Activated CD8-positive, alpha-beta T cell treated with anti-CD3 and anti-CD28 coated beads, Interleukin-2, amount 10 ng/mL, durations not matched to agents 7 days and 5 days (primary cell): ENCODE results near the gene ANKRD23. TPM values are rescaled to one million over a fixed set of nuclear protein-coding genes. Genes with fewer than 3 reads are reported as not detected.
"Not testable (repeated sequence)": the region's sequence is repeated elsewhere in the genome, so short reads cannot be mapped to it uniquely, and the experiment has no call there.

Experiments used
- ATAC-seq: fragments of 150-1000 bp; cut with Tn5 transposase; one replicate; pipeline ENCODE4 v1.10.0; 2021; ENCODE audit warnings: moderate library complexity
- CTCF ChIA-PET: fragments of 350-600 bp; sonication (Branson Sonifier 250); formaldehyde crosslinking; loops from one replicate; lab custom pipeline; 2021; ENCODE audit warnings: antibody characterized with exemption; lab: Charles Lee
- POLR2A ChIA-PET: fragments of 350-600 bp; sonication (Branson Sonifier 250); formaldehyde crosslinking; loops from one replicate; lab custom pipeline; 2021; ENCODE audit warnings: antibody characterized with exemption; lab: Charles Lee
- DNase-seq: peaks from one replicate; pipeline ENCODE4 v3.0.0-alpha.2; 2020
- H3K27ac Mint-ChIP-seq: one replicate; pipeline ENCODE4 v1.8.0; 2021; ENCODE audit warnings: mild to moderate bottlenecking, mixed read lengths
- H3K27me3 Mint-ChIP-seq: one replicate; pipeline ENCODE4 v1.8.0; 2021; ENCODE audit warnings: low read depth, mixed read lengths
- H3K36me3 Mint-ChIP-seq: one replicate; pipeline ENCODE4 v1.8.0; 2021; ENCODE audit warnings: low read depth, mixed read lengths
- H3K4me1 Mint-ChIP-seq: one replicate; pipeline ENCODE4 v1.8.0; 2021; ENCODE audit warnings: low read depth, mixed read lengths
- H3K4me3 Mint-ChIP-seq: one replicate; pipeline ENCODE4 v1.8.0; 2021; ENCODE audit warnings: mild to moderate bottlenecking, mixed read lengths
- H3K9me3 Mint-ChIP-seq: one replicate; pipeline ENCODE4 v1.8.0; 2022; ENCODE audit warnings: mixed read lengths; ENCODE audit not compliant: insufficient read depth
- total RNA-seq, 2 experiments: library from RNA; stranded (reverse); gene quantifications; one replicate each; pipeline ENCODE4 v1.2.3, GENCODE V29; 2021

Gene ANKRD23
- 10 to 100 TPM; 12.6 to 17.2 TPM for total RNA-seq

GRCh38 chr2:96843538-96844268 is at the start of gene ANKRD23:
ANKRD23 (minus strand) TSS chr2:96844021; CDS start chr2:96843992, 29 bp downstream.
- Mint-ChIP-seq H3K4me1 (peaks cover 31% of the 10 kb centered on the region), H3K27ac (peak within 1 kb of the TSS; percentile 47), H3K4me3 (no peak within 1 kb of the TSS), H3K36me3 (peaks cover 46% of the 10 kb centered on the region), H3K9me3 (no peaks in the 10 kb centered on the region), H3K27me3 (no peaks in the 10 kb centered on the region)
- CTCF ChIA-PET: interaction anchor here (1.8 kb wide), 1 partner anchor 14 kb away, joined by 11 read pairs; the partner anchor contains the start of gene ANKRD39
- POLR2A ChIA-PET: no interaction called here
- ATAC-seq (no peak), DNase-seq (no peak)

- Mint-ChIP-seq H3K4me1 (peaks cover 29% of the 10 kb centered on the region), H3K27me3 (no peaks in the 10 kb centered on the region), H3K4me3 (no peak overlapping the region), H3K36me3 (no peaks in the 10 kb centered on the region), H3K27ac (peak overlapping the region; percentile 25), H3K9me3 (no peaks in the 10 kb centered on the region)
- ATAC-seq (peak; percentile 66), DNase-seq (peak; percentile 46)
- CTCF ChIA-PET: interaction anchor here (1.5 to 2.1 kb wide), 2 partner anchors 34 to 59 kb away, joined by 7 to 9 read pairs; partner anchors contain the start of gene ANKRD39
- POLR2A ChIA-PET: interaction anchor here (0.7 to 1.1 kb wide), 2 partner anchors 10 to 15 kb away, joined by 3 to 4 read pairs; no protein-coding TSS in a partner anchor
Measured at GRCh38 chr2:96891591-96892333, 47.9 kb upstream of the ANKRD23 start.

- ChIA-PET CTCF (interaction anchor here (0.8 to 2.1 kb wide), 3 partner anchors 22 to 60 kb away, joined by 3 to 9 read pairs (median 7); partner anchors contain the start of gene ANKRD39), POLR2A (interaction anchor here (0.7 to 1.1 kb wide), 3 partner anchors 11 to 23 kb away, joined by 3 to 4 read pairs (median 3); no protein-coding TSS in a partner anchor)
- Mint-ChIP-seq H3K27ac (peak overlapping the region; percentile 25), H3K4me1 (peaks cover 22% of the 10 kb centered on the region), H3K36me3 (no peaks in the 10 kb centered on the region), H3K9me3 (no peaks in the 10 kb centered on the region), H3K27me3 (no peaks in the 10 kb centered on the region), H3K4me3 (no peak overlapping the region)
- no peak for ATAC-seq
- no peak for DNase-seq
Measured at GRCh38 chr2:96890726-96891385, 47.0 kb upstream of the ANKRD23 start.

- H3K9me3 Mint-ChIP-seq: no peaks in the 10 kb centered on the region
- ChIA-PET POLR2A (interaction anchor here (0.9 to 1.1 kb wide), 2 partner anchors 11 to 24 kb away, joined by 3 to 4 read pairs; no protein-coding TSS in a partner anchor), CTCF (interaction anchor here (0.8 to 2.1 kb wide), 2 partner anchors 22 to 61 kb away, joined by 3 to 9 read pairs; no protein-coding TSS in a partner anchor)
Measured at GRCh38 chr2:96890252-96890651, 46.4 kb upstream of the ANKRD23 start.

GRCh38 chr2:96889502-96889901 is 45.7 kb upstream of the ANKRD23 start:
- H3K4me3 Mint-ChIP-seq, POLR2A ChIA-PET, H3K9me3 Mint-ChIP-seq, DNase-seq, H3K27ac Mint-ChIP-seq, H3K36me3 Mint-ChIP-seq, ATAC-seq, H3K27me3 Mint-ChIP-seq: not testable (repeated sequence)
- CTCF ChIA-PET: interaction anchor here (2.9 kb wide), 1 partner anchor 32 kb away, joined by 12 read pairs; the partner anchor contains the start of gene ANKRD39
- peaks cover 20% of the 10 kb centered on the region for H3K4me1 Mint-ChIP-seq

More at GRCh38 chr2:96890252-96890651, 46.4 kb upstream of the ANKRD23 start:
- H3K4me1 Mint-ChIP-seq: peaks cover 20% of the 10 kb centered on the region
- no peaks in the 10 kb centered on the region for H3K36me3 Mint-ChIP-seq
- no peak overlapping the region for H3K27ac Mint-ChIP-seq
- no peaks in the 10 kb centered on the region for H3K27me3 Mint-ChIP-seq
- ATAC-seq (no peak), DNase-seq (no peak)
- H3K4me3 Mint-ChIP-seq: no peak overlapping the region

- H3K27me3 Mint-ChIP-seq: no peaks in the 10 kb centered on the region
- H3K4me3 Mint-ChIP-seq: no peak overlapping the region
- DNase-seq: no peak
- no peak for ATAC-seq
- H3K27ac Mint-ChIP-seq: no peak overlapping the region
- no peaks in the 10 kb centered on the region for H3K36me3 Mint-ChIP-seq
- peaks cover 20% of the 10 kb centered on the region for H3K4me1 Mint-ChIP-seq
- H3K9me3 Mint-ChIP-seq: no peaks in the 10 kb centered on the region
- CTCF ChIA-PET: interaction anchor here (2.9 kb wide), 1 partner anchor 31 kb away, joined by 12 read pairs; the partner anchor contains the start of gene ANKRD39
- POLR2A ChIA-PET: interaction anchor here (0.5 to 1.5 kb wide), 2 partner anchors 8 kb away, joined by 3 to 5 read pairs; no protein-coding TSS in a partner anchor
Measured at GRCh38 chr2:96888072-96889011, 44.5 kb upstream of the ANKRD23 start.

- no peaks in the 10 kb centered on the region for H3K36me3 Mint-ChIP-seq
- H3K27me3 Mint-ChIP-seq: no peaks in the 10 kb centered on the region
- CTCF ChIA-PET: interaction anchor here (1.1 to 2.9 kb wide), 2 partner anchors 30 to 62 kb away, joined by 3 to 12 read pairs; partner anchors contain the start of gene ANKRD39
- no peak overlapping the region for H3K4me3 Mint-ChIP-seq
- no peaks in the 10 kb centered on the region for H3K9me3 Mint-ChIP-seq
- POLR2A ChIA-PET: interaction anchor here (1.0 to 1.5 kb wide), 2 partner anchors 9 to 30 kb away, joined by 4 to 5 read pairs; partner anchors contain the start of gene ANKRD39
- no peak overlapping the region for H3K27ac Mint-ChIP-seq
- peaks cover 17% of the 10 kb centered on the region for H3K4me1 Mint-ChIP-seq
- DNase-seq (no peak), ATAC-seq (no peak)
Measured at GRCh38 chr2:96887493-96888012, 43.7 kb upstream of the ANKRD23 start.

- CTCF ChIA-PET: interaction anchor here (1.5 kb wide), 1 partner anchor 15 kb away, joined by 3 read pairs; no protein-coding TSS in a partner anchor
- H3K27ac Mint-ChIP-seq: peak overlapping the region; percentile 46
Measured at GRCh38 chr2:96885432-96886347, 41.9 kb upstream of the ANKRD23 start.

GRCh38 chr2:96884299-96885094 is 40.7 kb upstream of the ANKRD23 start:
- no peaks in the 10 kb centered on the region for H3K27me3 Mint-ChIP-seq
- no peak overlapping the region for H3K4me3 Mint-ChIP-seq
- CTCF ChIA-PET: interaction anchor here (1.5 to 2.0 kb wide), 2 partner anchors 14 to 16 kb away, joined by 3 to 6 read pairs; no protein-coding TSS in a partner anchor
- H3K27ac Mint-ChIP-seq: no peak overlapping the region
- H3K4me1 Mint-ChIP-seq: peaks cover 2% of the 10 kb centered on the region
- no peaks in the 10 kb centered on the region for H3K36me3 Mint-ChIP-seq
- H3K9me3 Mint-ChIP-seq: no peaks in the 10 kb centered on the region
- POLR2A ChIA-PET: no interaction called here
- DNase-seq: no peak
- ATAC-seq: no peak

More at GRCh38 chr2:96885432-96886347, 41.9 kb upstream of the ANKRD23 start:
- Mint-ChIP-seq H3K4me3 (no peak overlapping the region), H3K27me3 (no peaks in the 10 kb centered on the region), H3K36me3 (no peaks in the 10 kb centered on the region), H3K9me3 (no peaks in the 10 kb centered on the region), H3K4me1 (peaks cover 2% of the 10 kb centered on the region)
- POLR2A ChIA-PET: no interaction called here
- DNase-seq (no peak), ATAC-seq (no peak)
